ENCODE data around the gene AGPAT3.
"Not testable (repeated sequence)": the region's sequence is repeated elsewhere in the genome, so short reads cannot be mapped to it uniquely, and the experiment has no call there.

Gene AGPAT3, protein sequence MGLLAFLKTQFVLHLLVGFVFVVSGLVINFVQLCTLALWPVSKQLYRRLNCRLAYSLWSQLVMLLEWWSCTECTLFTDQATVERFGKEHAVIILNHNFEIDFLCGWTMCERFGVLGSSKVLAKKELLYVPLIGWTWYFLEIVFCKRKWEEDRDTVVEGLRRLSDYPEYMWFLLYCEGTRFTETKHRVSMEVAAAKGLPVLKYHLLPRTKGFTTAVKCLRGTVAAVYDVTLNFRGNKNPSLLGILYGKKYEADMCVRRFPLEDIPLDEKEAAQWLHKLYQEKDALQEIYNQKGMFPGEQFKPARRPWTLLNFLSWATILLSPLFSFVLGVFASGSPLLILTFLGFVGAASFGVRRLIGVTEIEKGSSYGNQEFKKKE

DNA sequence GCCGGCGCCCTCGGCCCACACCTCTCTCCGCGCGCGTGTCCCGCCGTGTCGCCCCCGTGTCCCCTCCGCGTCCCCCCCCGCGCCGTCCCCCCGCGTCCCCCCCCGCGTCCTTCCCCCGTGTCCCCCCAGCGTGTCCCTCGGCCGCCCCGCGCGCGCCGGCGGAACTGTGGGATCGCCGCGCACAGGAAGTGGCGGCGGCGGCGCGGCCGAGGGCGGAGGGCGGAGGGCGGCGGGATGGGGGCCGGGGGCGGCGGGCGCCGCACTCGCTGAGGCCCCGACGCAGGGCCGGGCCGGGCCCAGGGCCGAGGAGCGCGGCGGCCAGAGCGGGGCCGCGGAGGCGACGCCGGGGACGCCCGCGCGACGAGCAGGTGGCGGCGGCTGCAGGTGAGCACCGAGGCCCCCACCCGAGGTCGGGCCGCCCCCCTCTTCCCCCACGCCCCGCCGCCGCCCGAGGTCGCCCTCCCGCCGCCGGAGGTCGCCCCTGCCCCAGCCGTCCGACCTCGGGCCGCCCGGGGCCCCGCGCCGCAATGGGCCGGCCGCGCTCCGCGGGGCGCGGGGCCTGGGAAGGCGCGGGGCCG, at the start of gene AGPAT3:
AGPAT3 (plus strand) TSS at position 262 of the 578 bp plus-strand sequence. CDS start 94,459 bp downstream, outside the sequence.
- DNase-seq: no peak

DNA sequence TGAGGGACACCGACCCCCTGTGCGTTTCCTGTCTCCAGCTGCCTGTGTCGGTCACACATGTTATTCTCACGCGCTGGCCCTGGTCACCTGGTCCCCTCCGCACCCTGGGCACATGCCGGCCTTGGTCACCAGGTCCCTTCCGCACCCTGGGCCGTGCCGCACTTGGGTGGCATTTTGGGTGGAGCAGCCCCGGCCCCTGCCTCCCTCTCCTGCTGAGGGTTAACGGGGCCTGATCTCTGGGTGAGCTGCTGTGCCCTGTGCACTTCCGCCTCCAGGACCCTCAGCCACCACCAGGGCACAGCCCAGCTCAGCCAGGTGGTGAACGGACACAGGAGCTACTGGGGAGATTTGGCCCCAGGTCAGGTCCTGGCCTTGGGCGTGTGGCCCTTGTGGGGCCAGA, 49.0 kb upstream of the AGPAT3 start:
- DNase-seq: no peak

DNA sequence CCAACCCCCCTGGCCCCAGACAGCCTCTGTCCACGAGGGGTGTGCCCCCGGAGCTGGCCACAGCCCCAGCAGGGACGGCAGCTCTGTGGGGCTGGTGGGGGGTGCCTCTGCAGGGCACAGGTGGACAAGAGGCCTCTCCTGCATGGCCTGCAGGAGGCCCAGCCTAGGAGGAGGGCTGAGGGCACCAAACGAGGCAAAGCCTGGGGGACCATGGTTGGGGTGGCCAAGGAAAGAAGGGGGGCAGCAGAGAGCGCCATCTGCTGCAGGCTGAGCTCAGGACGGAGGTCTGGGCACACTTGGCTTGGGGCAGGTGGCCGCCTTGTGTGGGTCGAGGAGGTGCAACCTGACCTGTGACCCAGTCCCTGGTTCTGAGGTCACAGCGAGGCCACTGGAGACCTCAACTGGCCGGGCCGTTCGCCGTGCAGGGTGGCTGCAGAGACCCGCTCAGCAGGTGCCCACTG, 48.4 kb upstream of the AGPAT3 start:
- no peak for DNase-seq

DNA sequence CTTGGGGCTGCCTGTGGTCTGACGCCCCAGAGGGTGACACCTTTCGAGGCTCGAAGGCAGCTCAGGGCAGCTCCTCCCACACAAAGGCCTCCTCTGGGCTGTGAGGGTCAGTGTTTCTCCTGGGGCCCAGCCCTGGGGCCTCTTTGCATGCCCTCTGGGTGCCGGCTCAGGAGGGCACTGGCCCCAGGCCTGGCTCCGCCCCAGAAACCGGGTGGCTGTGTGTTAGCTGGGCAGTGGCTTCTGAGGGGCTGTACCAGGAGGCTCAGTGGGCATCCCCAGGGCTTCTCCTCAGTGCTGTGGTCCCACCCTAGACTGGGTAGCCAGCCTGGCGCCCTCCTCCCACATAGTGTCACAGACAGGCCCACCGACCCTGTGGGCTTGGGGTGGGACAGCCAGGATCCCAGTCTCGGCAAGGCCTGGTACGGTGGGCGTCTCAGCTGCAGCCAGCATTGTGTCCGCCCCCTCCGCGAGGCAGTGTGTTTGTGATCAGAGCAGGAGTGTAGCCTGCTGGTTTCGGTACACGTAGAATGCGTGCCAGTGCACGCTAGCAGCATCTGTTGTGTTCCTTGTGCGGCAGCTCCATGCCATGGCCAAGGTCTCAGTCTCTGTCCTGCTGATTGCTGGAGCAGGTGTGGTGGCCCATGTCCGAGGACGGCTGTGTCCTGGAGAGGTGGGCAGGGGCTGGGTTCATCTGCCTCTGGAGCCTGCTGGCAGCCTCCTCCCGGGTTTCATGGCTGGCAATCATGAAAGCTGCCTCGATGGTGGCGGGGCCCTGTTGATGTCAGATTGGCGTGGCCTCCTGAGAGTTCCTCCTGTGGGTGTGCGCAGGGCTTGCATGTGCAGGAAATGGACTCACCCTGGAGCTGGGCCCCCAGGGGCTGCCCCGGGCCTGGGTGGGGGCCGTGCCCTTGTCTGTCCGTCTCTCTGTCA, 47.6 kb upstream of the AGPAT3 start:
- no peak for DNase-seq

DNA sequence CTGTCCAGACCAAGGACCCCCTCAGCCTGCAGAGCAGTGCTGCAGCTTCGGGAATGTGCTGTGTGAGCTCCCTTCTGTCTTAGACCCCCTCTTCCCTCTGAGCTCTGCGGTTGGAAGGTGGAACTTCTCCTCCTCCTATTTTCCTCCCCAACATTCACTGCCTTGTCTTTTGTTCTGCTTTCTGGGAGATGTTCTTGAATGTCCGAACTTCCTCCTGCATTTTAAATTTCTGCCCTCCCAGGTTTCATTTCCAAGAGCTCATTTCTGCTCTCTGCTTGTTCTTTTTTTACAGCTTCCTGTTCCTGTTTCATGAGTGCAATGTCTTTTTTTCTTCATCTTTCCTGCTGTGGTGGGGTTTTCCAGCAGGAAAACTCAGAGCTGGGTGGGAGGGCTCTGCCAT, 46.3 kb upstream of the AGPAT3 start:
- no peak for DNase-seq

DNA sequence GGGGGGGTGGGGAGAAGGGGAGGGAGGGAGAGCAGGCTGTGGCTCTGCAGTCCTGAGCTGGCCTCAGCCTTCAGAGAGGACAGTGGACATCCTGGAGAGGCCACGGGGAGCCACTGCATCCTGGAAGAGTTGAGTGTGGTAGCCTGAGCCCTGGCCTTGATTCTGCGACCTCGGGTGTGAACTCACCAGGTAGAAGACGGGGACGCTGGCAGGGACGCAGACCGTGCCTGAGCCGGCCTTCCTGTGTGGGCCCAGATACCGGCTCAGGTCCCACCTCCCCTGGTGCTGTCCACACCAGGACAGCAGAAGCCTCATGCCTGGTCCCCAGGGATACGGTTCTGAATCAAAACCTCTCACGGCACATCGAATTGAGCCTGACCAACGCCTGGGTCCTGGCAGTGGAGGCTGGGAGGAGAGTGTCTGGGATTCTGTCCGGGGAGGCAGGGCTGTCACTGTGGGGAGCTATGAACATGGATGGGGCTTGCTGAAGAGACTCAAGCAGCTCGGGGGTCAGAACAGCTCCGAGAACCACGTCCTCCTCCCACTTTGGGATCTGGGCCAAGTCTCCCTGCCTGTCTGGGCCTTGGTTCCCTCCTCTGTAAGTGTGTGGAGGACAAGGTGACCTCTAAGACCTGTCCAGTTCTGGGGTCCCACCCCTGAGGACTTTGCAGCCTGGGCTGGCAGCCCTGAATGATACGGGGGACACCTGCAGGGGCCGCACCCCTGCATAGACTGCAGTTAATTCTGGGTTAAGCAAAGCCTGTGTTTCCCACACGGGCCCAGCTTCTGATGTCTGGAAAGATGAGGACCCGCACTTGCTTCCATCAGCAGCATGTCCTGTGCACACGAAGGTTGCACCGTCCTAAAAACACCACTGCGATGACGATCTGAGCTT, 45.3 kb upstream of the AGPAT3 start:
- no peak for DNase-seq

DNA sequence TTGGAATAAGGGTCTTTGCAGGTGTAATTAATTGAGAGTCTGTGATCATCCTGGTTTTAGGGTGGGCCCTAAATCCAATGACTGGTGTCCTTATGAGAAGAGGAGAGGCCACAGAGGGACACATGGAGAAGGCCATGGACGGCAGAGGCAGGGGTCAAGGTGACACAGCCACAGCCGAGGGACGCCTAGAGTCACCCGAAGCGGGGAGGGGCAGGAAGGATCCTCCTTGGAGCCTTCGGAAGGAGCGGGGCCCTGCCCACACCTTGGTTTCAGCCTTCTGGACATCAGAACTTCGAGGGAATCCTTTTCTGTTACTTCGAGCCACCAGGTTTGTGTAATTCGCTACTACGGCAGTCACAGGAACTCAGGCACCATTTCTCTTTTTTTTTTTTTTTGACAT, 44.6 kb upstream of the AGPAT3 start:
- no peak for DNase-seq

DNA sequence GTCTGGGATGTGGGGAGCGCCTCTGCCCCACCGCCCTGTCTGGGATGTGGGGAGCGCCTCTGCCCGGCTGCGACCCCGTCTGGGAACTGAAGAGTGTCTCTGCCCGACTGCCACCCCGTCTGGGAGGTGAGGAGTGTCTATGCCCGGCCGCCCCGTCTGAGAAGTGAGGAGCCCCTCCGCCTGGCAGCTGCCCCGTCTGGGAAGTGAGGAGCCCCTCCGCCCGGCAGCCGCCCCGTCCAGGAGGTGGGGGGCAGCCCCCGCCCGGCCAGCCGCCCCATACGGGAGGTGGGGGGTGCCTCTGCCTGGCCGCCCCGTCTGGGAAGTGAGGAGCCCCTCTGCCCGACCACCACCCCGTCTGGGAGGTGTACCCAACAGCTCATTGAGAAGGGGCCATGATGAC, 42.9 kb upstream of the AGPAT3 start:
- DNase-seq: not testable (repeated sequence)

DNA sequence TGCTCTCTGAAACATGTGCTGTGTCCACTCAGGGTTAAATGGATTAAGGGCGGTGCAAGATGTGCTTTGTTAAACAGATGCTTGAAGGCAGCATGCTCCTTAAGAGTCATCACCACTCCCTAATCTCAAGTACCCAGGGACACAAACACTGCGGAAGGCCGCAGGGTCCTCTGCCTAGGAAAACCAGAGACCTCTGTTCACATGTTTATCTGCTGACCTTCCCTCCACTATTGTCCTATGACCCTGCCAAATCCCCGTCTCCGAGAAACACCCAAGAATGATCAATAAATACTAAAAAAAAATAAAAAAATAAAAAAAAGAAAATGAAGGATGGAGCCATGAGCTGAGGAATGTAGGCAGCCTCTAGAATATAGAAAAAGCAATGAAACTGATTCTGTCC, 42.3 kb upstream of the AGPAT3 start:
- DNase-seq: not testable (repeated sequence)

DNA sequence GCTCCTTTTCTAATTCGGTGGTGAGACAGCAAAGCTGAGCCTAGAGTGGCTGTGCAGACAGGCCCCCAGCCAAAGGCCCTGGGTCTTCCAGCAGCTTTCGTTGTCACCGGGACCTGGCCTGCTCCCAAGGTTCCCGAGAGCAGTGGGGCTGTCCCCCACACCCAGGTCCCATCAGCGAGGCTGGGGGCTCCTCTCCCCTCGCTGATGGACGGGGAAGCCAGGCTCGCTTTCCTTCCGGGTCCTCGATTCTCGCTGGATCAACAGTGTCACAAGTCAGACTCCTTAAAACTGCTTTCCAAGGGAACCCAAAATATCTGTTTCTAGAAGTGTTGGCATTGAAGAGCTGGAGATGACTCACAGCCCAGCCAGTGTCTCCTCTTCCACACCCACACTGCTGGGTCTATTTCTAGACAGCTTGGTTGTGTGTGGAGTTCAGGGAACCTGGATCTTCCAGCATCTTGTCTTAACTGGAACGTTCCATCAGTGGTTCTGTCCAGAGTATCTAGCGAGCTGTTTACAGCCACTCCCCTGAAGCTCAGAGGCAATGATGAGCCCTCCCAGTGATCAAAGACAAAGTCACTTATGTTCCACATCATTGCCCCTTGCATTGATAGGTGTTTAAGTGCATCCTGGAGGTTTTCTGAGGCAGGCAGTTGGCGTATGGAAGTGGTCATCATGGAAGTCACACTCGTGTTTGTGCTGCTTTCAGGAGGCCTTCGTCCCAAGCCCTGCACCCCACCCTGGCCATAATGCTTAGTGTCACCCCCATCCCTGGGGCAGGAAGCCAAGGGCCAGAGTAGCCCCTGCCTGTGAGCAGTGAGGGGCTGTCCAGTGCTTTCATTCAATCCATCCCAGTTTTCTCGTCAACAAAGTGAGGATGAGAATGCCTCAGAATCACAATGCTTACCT, 40.4 kb upstream of the AGPAT3 start:
- peak; percentile 22 for DNase-seq

DNA sequence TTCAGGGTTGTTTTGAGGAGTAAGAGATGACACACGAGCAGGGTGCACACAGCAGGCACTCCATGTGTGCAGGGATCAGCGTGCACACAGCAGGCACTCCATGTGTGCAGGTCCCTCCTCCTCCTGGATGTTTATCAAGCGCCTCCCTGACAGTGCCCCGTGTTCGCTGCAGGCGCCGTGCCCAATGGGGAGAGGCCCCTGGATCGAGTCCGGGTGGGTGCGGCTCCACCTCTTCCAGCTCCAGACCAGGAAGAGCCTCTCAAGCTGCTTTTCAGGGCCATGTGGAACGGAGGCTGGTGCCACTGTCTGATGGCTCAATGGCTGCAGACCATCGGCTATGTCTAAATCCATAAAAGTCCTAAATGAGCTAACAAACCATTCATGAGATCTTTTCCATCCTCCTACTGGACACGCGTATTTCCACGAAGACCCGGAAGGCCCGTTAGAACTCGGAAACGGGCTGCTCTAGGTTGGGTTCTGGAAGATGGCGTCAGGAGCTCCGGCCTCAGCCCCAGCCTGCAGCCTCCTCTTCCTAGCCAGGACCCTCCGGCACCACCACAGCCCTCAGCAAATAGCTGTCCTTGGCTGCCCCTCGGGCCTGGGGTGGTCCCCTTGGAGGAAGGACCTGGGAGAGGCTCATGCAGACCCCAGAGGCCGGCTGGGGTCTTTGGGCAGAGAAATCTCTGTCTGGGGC, 39.6 kb upstream of the AGPAT3 start:
- DNase-seq: no peak

DNA sequence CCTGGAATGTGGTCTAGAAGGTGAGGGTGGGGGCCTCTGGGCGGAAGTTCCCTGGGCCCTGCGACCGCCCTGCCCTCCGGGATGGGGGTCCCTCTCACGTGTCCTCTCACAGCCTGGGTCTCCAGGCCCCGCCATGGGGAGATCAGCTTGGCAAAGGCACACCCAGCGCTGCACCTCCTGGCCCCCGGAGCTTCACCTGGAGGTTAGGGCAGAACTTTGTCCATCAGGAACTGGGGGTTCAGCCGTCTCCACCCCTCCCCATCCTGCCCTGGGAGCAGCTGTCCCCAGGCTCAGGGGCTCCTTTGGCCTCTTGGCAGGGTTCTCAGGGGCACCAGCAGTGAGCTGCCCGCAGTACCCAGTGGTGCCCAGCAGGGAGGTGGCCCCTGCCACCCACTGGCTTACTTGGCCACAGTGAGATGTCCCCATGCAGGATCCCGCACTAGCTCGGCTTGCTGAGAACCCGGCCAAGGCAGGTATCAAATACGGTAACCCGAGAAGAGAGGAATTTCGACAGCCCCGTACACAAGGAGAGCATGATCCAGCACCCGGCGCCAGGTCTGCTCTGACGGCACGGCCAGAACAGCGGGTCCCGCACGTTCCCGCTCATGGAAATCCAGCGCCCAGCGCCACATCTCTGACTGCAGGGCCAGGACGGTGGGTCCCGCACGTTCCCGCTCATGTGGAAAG, 38.9 kb upstream of the AGPAT3 start:
- peak; percentile 10 for DNase-seq

DNA sequence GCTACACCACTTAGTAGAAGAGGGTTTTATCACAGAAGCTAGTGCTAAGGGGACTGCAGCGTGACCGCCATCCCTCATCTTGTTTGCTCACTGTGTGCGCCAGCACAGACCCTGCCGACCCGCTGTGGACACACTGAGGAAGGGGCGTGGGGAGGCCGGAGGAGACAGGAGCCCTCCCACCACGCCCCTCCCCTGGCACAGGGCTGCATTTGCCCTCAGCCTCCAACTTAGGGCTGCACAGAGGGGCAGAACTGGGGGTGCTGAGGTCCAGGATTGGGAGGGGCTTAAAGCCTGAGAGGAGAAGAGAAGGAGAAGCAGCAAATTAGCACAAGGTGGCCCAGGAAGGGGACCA, 38.4 kb upstream of the AGPAT3 start:
- DNase-seq: no peak

DNA sequence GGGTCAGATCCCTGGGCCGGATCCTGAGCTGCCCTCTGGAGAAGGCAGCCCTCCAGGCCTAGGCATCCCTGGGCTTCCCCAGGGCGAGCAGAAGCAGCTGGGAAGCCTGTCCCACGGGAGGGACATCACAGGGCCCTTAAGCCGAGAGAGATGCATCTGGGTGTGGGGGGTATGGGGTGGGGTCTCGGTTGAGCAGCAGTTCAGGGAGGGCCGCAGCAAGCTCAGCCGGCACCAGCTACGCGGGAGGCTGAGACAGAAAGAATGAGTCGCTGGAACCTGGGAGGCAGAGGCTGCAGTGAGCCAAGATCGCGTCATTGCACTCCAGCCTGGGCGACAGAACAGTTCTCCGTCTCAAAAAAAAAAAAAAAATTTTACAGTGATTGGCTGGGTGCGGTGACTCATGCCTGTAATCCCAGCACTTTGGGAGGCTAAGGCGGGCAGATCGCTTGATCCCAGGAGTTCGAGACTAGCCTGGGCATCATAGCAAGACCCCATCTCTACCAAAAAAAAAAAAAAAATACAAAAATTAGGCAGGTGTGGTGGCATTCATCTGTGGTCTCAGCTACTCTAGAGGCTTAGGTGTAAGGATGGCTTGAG, 37.9 kb upstream of the AGPAT3 start:
- no peak for DNase-seq

DNA sequence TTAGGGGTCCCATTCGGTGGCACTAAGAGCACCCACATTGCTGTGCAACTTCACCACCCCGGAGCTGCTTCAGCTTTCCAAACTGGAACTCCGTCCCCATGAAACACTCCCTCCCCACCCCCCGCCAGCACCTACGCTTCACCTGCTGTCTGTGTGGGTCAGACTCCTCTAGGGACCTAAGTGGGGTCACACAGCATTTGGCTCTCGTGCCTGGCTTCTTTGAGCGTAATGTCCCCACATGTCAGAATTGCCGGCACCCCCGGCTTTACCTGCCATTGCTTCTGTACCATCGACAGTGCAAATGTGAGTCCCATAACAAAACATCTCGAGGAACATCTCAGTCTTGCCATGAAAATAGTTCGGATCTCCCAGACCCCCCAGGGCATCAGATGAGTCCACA, 35.9 kb upstream of the AGPAT3 start:
- no peak for DNase-seq

DNA sequence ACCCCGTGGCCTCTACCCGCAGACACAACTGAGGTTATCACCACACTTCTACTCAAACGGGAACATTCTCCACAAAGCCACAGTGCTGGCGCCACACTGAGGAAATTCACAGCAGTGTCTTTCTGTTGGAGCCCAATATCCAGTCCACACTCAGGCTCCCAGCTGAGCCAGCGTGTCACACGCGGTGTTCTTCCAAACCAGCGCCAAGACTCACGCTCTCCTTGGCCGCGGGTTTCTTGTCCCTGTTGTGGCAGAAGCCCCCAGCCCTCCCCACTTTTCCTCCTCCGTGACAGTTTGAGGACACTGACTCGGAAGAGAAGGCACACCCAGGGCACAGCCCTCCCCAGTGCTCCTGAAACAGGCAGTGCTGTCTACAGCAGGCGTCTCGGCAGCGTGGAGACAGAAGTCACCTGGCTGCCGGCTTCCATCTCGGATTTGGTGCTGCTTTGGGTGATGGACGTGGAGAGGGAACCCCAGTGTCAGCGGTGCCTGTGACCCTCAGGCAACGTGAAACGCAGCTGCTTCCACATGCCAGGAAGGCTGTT, 35.4 kb upstream of the AGPAT3 start:
- DNase-seq: no peak

DNA sequence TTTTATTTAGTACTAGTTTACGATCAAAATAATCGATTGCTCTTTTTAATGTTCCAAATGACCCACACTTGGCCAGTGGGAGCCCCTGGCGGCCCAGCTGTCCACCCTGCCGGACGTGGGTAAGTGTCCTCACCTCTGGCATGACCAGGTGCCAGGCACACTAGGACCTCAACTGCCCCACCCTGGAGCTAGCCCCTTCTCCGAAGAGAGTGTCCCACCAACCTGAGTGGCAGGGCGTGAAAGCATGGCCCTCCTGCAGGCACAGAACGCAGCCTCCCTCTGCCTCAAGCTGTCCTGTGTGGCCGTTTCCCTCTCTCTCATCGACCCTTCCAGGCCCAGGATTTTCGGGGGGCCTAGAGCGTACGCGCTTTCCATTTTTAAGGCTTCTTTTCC, 32.9 kb upstream of the AGPAT3 start:
- no peak for DNase-seq

DNA sequence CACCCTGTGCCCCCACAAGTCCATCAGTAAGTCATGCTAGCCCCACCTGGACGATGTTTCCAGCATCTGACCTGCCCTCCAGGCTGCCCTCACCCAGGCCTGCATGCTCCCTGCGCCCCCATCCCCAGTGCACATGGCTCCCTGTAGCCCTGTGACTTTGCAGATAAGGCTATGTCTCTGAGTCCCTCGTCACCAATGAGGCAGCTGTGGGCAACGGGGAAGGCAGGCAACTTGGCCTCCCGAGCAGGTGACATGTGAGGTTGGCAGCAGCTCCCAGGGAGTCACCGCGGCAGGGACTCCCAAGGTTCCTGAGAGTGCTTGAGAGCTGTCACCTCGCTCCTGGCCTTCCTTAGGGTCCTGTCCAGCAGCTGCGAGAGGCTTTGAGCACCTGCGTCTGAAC, 32.4 kb upstream of the AGPAT3 start:
- DNase-seq: no peak

DNA sequence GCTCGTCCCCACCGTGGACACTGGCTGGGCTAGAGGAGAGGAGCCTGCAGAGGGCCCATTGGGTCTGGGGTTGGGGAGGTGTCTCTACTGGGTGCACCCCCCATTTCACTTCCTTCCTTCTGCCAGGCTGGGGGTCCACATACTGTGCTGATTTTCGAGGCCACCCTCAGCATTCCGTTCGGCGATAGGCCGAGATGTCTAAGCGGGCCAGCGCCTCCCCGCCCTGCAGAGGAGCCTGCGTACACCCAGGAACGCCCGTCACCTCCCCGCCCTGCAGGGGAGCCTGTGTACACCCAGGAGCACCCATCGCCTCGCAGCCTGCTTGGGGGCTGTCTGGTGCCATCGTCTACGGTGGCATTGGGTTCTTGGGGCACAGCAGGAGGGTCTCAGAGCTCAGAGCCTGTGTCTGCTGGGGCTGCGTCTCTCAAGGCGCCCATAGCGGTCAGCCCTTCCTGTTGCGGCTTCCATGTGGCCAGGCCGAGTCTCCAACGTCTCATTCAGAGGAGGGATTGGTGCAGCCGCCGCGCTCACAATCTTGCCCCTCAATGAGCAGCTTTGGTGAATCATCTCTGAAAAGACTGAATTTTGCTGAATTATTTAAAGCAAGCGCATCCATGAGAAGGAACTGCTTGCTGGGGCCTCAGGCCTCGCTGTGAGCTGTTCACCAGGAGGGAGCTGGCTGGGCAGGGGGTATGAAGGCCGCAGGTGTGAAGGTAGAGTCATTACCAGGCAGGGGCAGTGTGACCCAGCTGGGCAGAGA, 30.7 kb upstream of the AGPAT3 start:
- DNase-seq: no peak
